ENCODE results near the gene CEACAM1. TPM values are rescaled to one million over a fixed set of nuclear protein-coding genes. Genes with fewer than 3 reads are reported as not detected.

The CEACAM1 gene
- total and polyA plus RNA-seq, 2 of the 13 experiments (the other 11 are each of a cell fraction or from before 2014, with no cell fraction given), result 13.5 to 332 TPM

DNA sequence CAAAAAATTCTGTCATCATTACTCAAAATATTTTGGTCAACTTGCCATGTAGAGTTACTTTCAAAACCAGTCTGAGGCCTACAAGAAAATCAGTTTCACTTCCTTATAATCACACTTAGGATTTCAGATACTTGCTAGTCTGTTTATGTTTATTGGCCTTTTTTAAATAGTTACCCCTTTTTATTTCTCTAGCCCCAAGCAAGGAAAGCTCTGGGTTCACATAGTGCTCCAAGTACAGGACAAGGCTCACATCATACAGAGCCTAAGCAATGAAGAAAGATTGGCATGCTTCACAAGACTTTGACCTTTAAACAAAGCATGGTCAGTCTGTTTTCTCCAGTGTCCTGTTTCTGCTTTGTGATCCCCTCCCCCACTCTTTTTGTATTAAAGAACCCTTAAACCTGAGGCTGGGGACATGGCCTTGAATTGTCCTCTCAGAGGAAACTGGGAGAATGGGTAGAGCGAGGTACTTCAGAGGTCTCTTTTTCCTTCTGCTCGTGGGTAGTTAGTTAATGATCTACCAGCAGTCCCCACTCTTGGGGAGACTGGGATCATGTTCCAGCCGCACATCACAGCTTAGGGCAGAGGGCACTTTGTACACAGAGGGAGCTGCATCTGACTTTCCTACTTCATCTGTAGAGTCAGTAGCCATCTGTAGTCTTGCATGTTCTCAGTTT is 30.7 kb downstream of the CEACAM1 start (continued):
- TF ChIP-seq, protein P1, sequence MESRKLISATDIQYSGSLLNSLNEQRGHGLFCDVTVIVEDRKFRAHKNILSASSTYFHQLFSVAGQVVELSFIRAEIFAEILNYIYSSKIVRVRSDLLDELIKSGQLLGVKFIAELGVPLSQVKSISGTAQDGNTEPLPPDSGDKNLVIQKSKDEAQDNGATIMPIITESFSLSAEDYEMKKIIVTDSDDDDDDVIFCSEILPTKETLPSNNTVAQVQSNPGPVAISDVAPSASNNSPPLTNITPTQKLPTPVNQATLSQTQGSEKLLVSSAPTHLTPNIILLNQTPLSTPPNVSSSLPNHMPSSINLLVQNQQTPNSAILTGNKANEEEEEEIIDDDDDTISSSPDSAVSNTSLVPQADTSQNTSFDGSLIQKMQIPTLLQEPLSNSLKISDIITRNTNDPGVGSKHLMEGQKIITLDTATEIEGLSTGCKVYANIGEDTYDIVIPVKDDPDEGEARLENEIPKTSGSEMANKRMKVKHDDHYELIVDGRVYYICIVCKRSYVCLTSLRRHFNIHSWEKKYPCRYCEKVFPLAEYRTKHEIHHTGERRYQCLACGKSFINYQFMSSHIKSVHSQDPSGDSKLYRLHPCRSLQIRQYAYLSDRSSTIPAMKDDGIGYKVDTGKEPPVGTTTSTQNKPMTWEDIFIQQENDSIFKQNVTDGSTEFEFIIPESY (CRISPR knock-in tag; IDR thresholded peaks at IDR 0.05), result 0 out of 2 replicates have a peak, but pooled peaks have one; percentile 18
- TF ChIP-seq ONECUT2 (CRISPR knock-in tag; IDR thresholded peaks at IDR 0.05) (no peak), MTA1 (CRISPR knock-in tag; IDR thresholded peaks at IDR 0.05; ENCODE audit: borderline replicate concordance) (no peak; the same call in 1 of the 2 replicates), ZNF260 (CRISPR knock-in tag; IDR thresholded peaks at IDR 0.05; ENCODE audit: borderline replicate concordance, low read depth) (no peak), ZNF510 (CRISPR knock-in tag; IDR thresholded peaks at IDR 0.05; ENCODE audit: low read depth) (no peak), ZNF577 (CRISPR knock-in tag; IDR thresholded peaks at IDR 0.05; ENCODE audit: borderline replicate concordance, low read depth) (no peak), GATA4 (IDR thresholded peaks at IDR 0.05; ENCODE audit: borderline replicate concordance, low read depth) (no peak), HOXA5 (CRISPR knock-in tag; IDR thresholded peaks at IDR 0.05) (peak; percentile 36; the same call in 1 of the 2 replicates), KDM1A (CRISPR knock-in tag; IDR thresholded peaks at IDR 0.05) (no peak), MEIS1 (CRISPR knock-in tag; IDR thresholded peaks at IDR 0.05; ENCODE audit: borderline replicate concordance) (peak; percentile 74), ZNF552 (CRISPR knock-in tag; IDR thresholded peaks at IDR 0.05; ENCODE audit: borderline replicate concordance) (no peak), ZNF75D (CRISPR knock-in tag; IDR thresholded peaks at IDR 0.05; ENCODE audit: borderline replicate concordance) (no peak), PHF20 (CRISPR knock-in tag; IDR thresholded peaks at IDR 0.05) (no peak), SMC3 (IDR thresholded peaks at IDR 0.05; ENCODE audit: low read length) (peak; percentile 42; the same call in 1 of the 2 replicates), EZH2 (conservative IDR thresholded peaks at IDR 0.05; ENCODE audit: low read depth, low read length) (no peak), ZSCAN12 (CRISPR knock-in tag; IDR thresholded peaks at IDR 0.05) (no peak), ZNF652 (CRISPR knock-in tag; IDR thresholded peaks at IDR 0.05; ENCODE audit: borderline replicate concordance, low read depth) (peak; percentile 42; the same call in 1 of the 2 replicates), PLRG1 (conservative IDR thresholded peaks at IDR 0.05) (no peak), ATF1 (CRISPR knock-in tag; IDR thresholded peaks at IDR 0.05) (peak; percentile 58), SP1 (IDR thresholded peaks at IDR 0.05) (no peak), SP1 (CRISPR knock-in tag; IDR thresholded peaks at IDR 0.05) (no peak), ZNF572 (CRISPR knock-in tag; IDR thresholded peaks at IDR 0.05) (no peak), BCL6 (CRISPR knock-in tag; IDR thresholded peaks at IDR 0.05) (peak; percentile 85), RNF2 (conservative IDR thresholded peaks at IDR 0.05; ENCODE audit: low read depth) (no peak), ZNF569 (CRISPR knock-in tag; IDR thresholded peaks at IDR 0.05; ENCODE audit: borderline replicate concordance) (no peak), NFRKB (IDR thresholded peaks at IDR 0.05) (no peak), HES4 (CRISPR knock-in tag; IDR thresholded peaks at IDR 0.05; ENCODE audit: borderline replicate concordance) (no peak), ZSCAN30 (CRISPR knock-in tag; IDR thresholded peaks at IDR 0.05) (no peak), FOXK1 (CRISPR knock-in tag; IDR thresholded peaks at IDR 0.05; ENCODE audit: borderline replicate concordance, low read depth) (0 out of 2 replicates have a peak, but pooled peaks have one; percentile 39)
- TF ChIP-seq, protein P2, sequence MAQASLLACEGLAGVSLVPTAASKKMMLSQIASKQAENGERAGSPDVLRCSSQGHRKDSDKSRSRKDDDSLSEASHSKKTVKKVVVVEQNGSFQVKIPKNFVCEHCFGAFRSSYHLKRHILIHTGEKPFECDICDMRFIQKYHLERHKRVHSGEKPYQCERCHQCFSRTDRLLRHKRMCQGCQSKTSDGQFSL (CRISPR knock-in tag; IDR thresholded peaks at IDR 0.05), result no peak
- TF ChIP-seq, protein P3, sequence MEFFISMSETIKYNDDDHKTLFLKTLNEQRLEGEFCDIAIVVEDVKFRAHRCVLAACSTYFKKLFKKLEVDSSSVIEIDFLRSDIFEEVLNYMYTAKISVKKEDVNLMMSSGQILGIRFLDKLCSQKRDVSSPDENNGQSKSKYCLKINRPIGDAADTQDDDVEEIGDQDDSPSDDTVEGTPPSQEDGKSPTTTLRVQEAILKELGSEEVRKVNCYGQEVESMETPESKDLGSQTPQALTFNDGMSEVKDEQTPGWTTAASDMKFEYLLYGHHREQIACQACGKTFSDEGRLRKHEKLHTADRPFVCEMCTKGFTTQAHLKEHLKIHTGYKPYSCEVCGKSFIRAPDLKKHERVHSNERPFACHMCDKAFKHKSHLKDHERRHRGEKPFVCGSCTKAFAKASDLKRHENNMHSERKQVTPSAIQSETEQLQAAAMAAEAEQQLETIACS (CRISPR knock-in tag; IDR thresholded peaks at IDR 0.05), result no peak

Measured in HepG2 (cell line).